ENCODE results near the gene MRTFB.
"Not testable (repeated sequence)": the region's sequence is repeated elsewhere in the genome, so short reads cannot be mapped to it uniquely, and the experiment has no call there.

Gene MRTFB

GRCh38 chr16:14102925-14103720 lies 32.0 kb downstream of the MRTFB start:
- in situ Hi-C loops (cut with MboI; ENCODE audit: low sequenced_read_pairs): no loop called here

GRCh38 chr16:14104066-14104465 lies 32.9 kb downstream of the MRTFB start:
- in situ Hi-C loops (cut with MboI; ENCODE audit: low sequenced_read_pairs): no loop called here

GRCh38 chr16:14105760-14106375 lies 34.7 kb downstream of the MRTFB start:
- in situ Hi-C loops (cut with MboI; ENCODE audit: low sequenced_read_pairs): no loop called here

- in situ Hi-C loops (cut with MboI; ENCODE audit: low sequenced_read_pairs): no loop called here
These were observed 35.3 kb downstream of the MRTFB start for GRCh38 chr16:14106457-14106856.

GRCh38 chr16:14106961-14107360 lies 35.8 kb downstream of the MRTFB start:
- in situ Hi-C loops (cut with MboI; ENCODE audit: low sequenced_read_pairs): no loop called here

GRCh38 chr16:14109077-14109775 lies 38.1 kb downstream of the MRTFB start:
- in situ Hi-C loops (cut with MboI; ENCODE audit: low sequenced_read_pairs): no loop called here

- in situ Hi-C loops (cut with MboI; ENCODE audit: low sequenced_read_pairs): no loop called here
These were observed 38.9 kb downstream of the MRTFB start for GRCh38 chr16:14109782-14110727.

- in situ Hi-C loops (cut with MboI; ENCODE audit: low sequenced_read_pairs): no loop called here
These were observed 39.7 kb downstream of the MRTFB start for GRCh38 chr16:14110728-14111251.

- in situ Hi-C loops (cut with MboI; ENCODE audit: low sequenced_read_pairs): no loop called here
These were observed 40.8 kb downstream of the MRTFB start for GRCh38 chr16:14111713-14112538.

- in situ Hi-C loops (cut with MboI; ENCODE audit: low sequenced_read_pairs): no loop called here
These were observed 41.4 kb downstream of the MRTFB start for GRCh38 chr16:14112539-14112856.

- in situ Hi-C loops (cut with MboI; ENCODE audit: low sequenced_read_pairs): no loop called here
These were observed 42.2 kb downstream of the MRTFB start for GRCh38 chr16:14113344-14113743.

- in situ Hi-C loops (cut with MboI; ENCODE audit: low sequenced_read_pairs): no loop called here
These were observed 45.9 kb downstream of the MRTFB start for GRCh38 chr16:14117051-14117450.

GRCh38 chr16:14119799-14120198 lies 48.7 kb downstream of the MRTFB start:
- in situ Hi-C loops (cut with MboI; ENCODE audit: low sequenced_read_pairs): no loop called here

- in situ Hi-C loops (cut with MboI; ENCODE audit: low sequenced_read_pairs): no loop called here
These were observed 49.2 kb downstream of the MRTFB start for GRCh38 chr16:14120335-14120734.

- in situ Hi-C loops (cut with MboI; ENCODE audit: low sequenced_read_pairs): no loop called here
These were observed 50.0 kb downstream of the MRTFB start for GRCh38 chr16:14121142-14121541.

- in situ Hi-C loops (cut with MboI; ENCODE audit: low sequenced_read_pairs): no loop called here
These were observed 50.8 kb downstream of the MRTFB start for GRCh38 chr16:14121872-14122271.

GRCh38 chr16:14122430-14122829 lies 51.3 kb downstream of the MRTFB start:
- in situ Hi-C loops (cut with MboI; ENCODE audit: low sequenced_read_pairs): not testable (repeated sequence)

GRCh38 chr16:14125000-14125681 lies 54.0 kb downstream of the MRTFB start:
- in situ Hi-C loops (cut with MboI; ENCODE audit: low sequenced_read_pairs): no loop called here

- in situ Hi-C loops (cut with MboI; ENCODE audit: low sequenced_read_pairs): no loop called here
These were observed 54.6 kb downstream of the MRTFB start for GRCh38 chr16:14125708-14126107.
